ENCODE results near the gene SLC13A3. TPM values are rescaled to one million over a fixed set of nuclear protein-coding genes. Genes with fewer than 3 reads are reported as not detected.

The SLC13A3 gene
- total RNA-seq, 3 donors from 2014 or later (not counting 1 experiment from before 2014, with no cell fraction given): 0.63 TPM; not detected in 1

GRCh38 chr20:46584508-46584907 is 66.8 kb downstream of the SLC13A3 start:
- H3K9me3 Mint-ChIP-seq: no peaks in the 10 kb centered on the region
- Histone ChIP-seq H3K4me1 (ENCODE audit: control insufficient read depth, insufficient read depth, low read length) (peaks cover 16% of the 10 kb centered on the region), H3K36me3 (ENCODE audit: control insufficient read depth, insufficient read depth, low read length) (no peaks in the 10 kb centered on the region), H3K27ac (ENCODE audit: low read length) (no peak overlapping the region), H3K4me3 (ENCODE audit: low read length) (no peak overlapping the region), H3K27me3 (ENCODE audit: control insufficient read depth, insufficient read depth, low read length) (no peaks in the 10 kb centered on the region), H3K9me3 (ENCODE audit: control insufficient read depth, insufficient read depth, low read length) (no peaks in the 10 kb centered on the region)
- WGBS (ENCODE audit: insufficient coverage): 95% methylated on average over 2 of the region's 2 CpGs
- DNase-seq: no peak
- no peak for TF ChIP-seq CTCF (IDR thresholded peaks at IDR 0.05)
- intact Hi-C loops (cut with micrococcal nuclease): no loop called here
- H3K4me1 Mint-ChIP-seq: peaks cover 7% of the 10 kb centered on the region in 2 donors
- peaks cover 0 to 6% of the 10 kb centered on the region in 2 donors for H3K27me3 Mint-ChIP-seq (ENCODE audit: low read depth in 2 of 2)
- no peak for ATAC-seq
- H3K36me3 Mint-ChIP-seq: no peaks in the 10 kb centered on the region
- no peak overlapping the region for H3K27ac Mint-ChIP-seq
- no peak overlapping the region for H3K4me3 Mint-ChIP-seq

GRCh38 chr20:46583411-46584214 is 67.6 kb downstream of the SLC13A3 start:
- H3K4me1 ChIP-seq (ENCODE audit: control insufficient read depth, insufficient read depth, low read length): peaks cover 9% of the 10 kb centered on the region
- no peak for ATAC-seq
- H3K27me3 ChIP-seq (ENCODE audit: control insufficient read depth, insufficient read depth, low read length): no peaks in the 10 kb centered on the region
- no peak overlapping the region for H3K27ac ChIP-seq (ENCODE audit: low read length)
- no peaks in the 10 kb centered on the region for H3K36me3 Mint-ChIP-seq
- no peak for TF ChIP-seq CTCF (IDR thresholded peaks at IDR 0.05)
- H3K27me3 Mint-ChIP-seq (ENCODE audit: low read depth in 2 of 2): peaks cover 0 to 6% of the 10 kb centered on the region in 2 donors
- 70% methylated on average over 17 of the region's 17 CpGs for WGBS (ENCODE audit: insufficient coverage)
- no peak overlapping the region for H3K4me3 Mint-ChIP-seq
- H3K36me3 ChIP-seq (ENCODE audit: control insufficient read depth, insufficient read depth, low read length): no peaks in the 10 kb centered on the region
- no peaks in the 10 kb centered on the region for H3K9me3 ChIP-seq (ENCODE audit: control insufficient read depth, insufficient read depth, low read length)
- no peak overlapping the region for H3K27ac Mint-ChIP-seq
- H3K4me1 Mint-ChIP-seq: no peaks in the 10 kb centered on the region
- no peak for DNase-seq
- no peak overlapping the region for H3K4me3 ChIP-seq (ENCODE audit: low read length)
- no peaks in the 10 kb centered on the region for H3K9me3 Mint-ChIP-seq
- intact Hi-C loops (cut with micrococcal nuclease): no loop called here

- Histone ChIP-seq H3K27me3 (ENCODE audit: control insufficient read depth, insufficient read depth, low read length) (no peaks in the 10 kb centered on the region), H3K4me1 (ENCODE audit: control insufficient read depth, insufficient read depth, low read length) (no peaks in the 10 kb centered on the region), H3K9me3 (ENCODE audit: control insufficient read depth, insufficient read depth, low read length) (no peaks in the 10 kb centered on the region), H3K36me3 (ENCODE audit: control insufficient read depth, insufficient read depth, low read length) (no peaks in the 10 kb centered on the region), H3K27ac (ENCODE audit: low read length) (no peak overlapping the region), H3K4me3 (ENCODE audit: low read length) (no peak overlapping the region)
- DNase-seq: no peak
- ATAC-seq: no peak
- WGBS (ENCODE audit: insufficient coverage): 95% methylated on average over 5 of the region's 5 CpGs
- intact Hi-C loops (cut with micrococcal nuclease): no loop called here
- H3K27ac Mint-ChIP-seq: no peak overlapping the region
- H3K36me3 Mint-ChIP-seq: no peaks in the 10 kb centered on the region
- H3K9me3 Mint-ChIP-seq: no peaks in the 10 kb centered on the region
- no peak for TF ChIP-seq CTCF (IDR thresholded peaks at IDR 0.05)
- peaks cover 0 to 6% of the 10 kb centered on the region in 2 donors for H3K27me3 Mint-ChIP-seq (ENCODE audit: low read depth in 2 of 2)
- no peaks in the 10 kb centered on the region for H3K4me1 Mint-ChIP-seq
- no peak overlapping the region for H3K4me3 Mint-ChIP-seq
Observed at GRCh38 chr20:46582648-46583047, 68.6 kb downstream of the SLC13A3 start.

- no peaks in the 10 kb centered on the region for H3K9me3 Mint-ChIP-seq
- intact Hi-C loops (cut with micrococcal nuclease): no loop called here
- Histone ChIP-seq H3K4me3 (ENCODE audit: low read length) (no peak overlapping the region), H3K36me3 (ENCODE audit: control insufficient read depth, insufficient read depth, low read length) (no peaks in the 10 kb centered on the region), H3K27me3 (ENCODE audit: control insufficient read depth, insufficient read depth, low read length) (no peaks in the 10 kb centered on the region), H3K9me3 (ENCODE audit: control insufficient read depth, insufficient read depth, low read length) (no peaks in the 10 kb centered on the region), H3K27ac (ENCODE audit: low read length) (no peak overlapping the region), H3K4me1 (ENCODE audit: control insufficient read depth, insufficient read depth, low read length) (no peaks in the 10 kb centered on the region)
- ATAC-seq (no peak), DNase-seq (no peak)
- 83% methylated on average over 3 of the region's 3 CpGs for WGBS (ENCODE audit: insufficient coverage)
- no peak overlapping the region for H3K27ac Mint-ChIP-seq
- H3K36me3 Mint-ChIP-seq: no peaks in the 10 kb centered on the region
- H3K4me3 Mint-ChIP-seq: no peak overlapping the region
- H3K27me3 Mint-ChIP-seq (ENCODE audit: low read depth in 2 of 2): peaks cover 0 to 6% of the 10 kb centered on the region in 2 donors
- no peaks in the 10 kb centered on the region for H3K4me1 Mint-ChIP-seq
- no peak for TF ChIP-seq CTCF (IDR thresholded peaks at IDR 0.05)
Observed at GRCh38 chr20:46581391-46581790, 69.9 kb downstream of the SLC13A3 start.

Data from natural killer cell (primary cell).